GM10248 (cell line): ENCODE data around the gene EXOC1L.

Source experiments
- CTCF ChIA-PET: fragments of 300-600 bp; sonication (Branson Sonifier 250); formaldehyde crosslinking; extraction: SDS; loops from one replicate; lab custom pipeline; 2021; ENCODE audit warnings: antibody characterized with exemption; lab: Yijun Ruan, JAX
- POLR2A ChIA-PET: fragments of 350-650 bp; sonication (Branson Sonifier 250); formaldehyde crosslinking; extraction: SDS; loops from one replicate; lab custom pipeline; 2020; ENCODE audit warnings: antibody characterized with exemption; lab: Yijun Ruan, JAX
- DNase-seq: peaks from one replicate; pipeline ENCODE4 v3.0.0; 2012; ENCODE audit errors: extremely low spot score
- CTCF ChIP-seq: IDR thresholded peaks from 2 replicates; pipeline ENCODE4 v1.5.1; 2012; ENCODE audit warnings: mild to moderate bottlenecking, low read depth; ENCODE audit errors: extremely low read depth, missing control alignments, control extremely low read depth

The EXOC1L gene

GRCh38 chr4:55884093-55884850 is 64.7 kb downstream of the EXOC1L start:
- DNase-seq, result no peak
- TF ChIP-seq CTCF, result no peak
- POLR2A ChIA-PET, result no interaction called here
- CTCF ChIA-PET, result interaction anchor here (1.9 kb wide), 1 partner anchor 11 kb away, joined by 5 read pairs; no protein-coding TSS in a partner anchor

- TF ChIP-seq CTCF, result no peak
- POLR2A ChIA-PET, result no interaction called here
- no peak for DNase-seq
- CTCF ChIA-PET, result no interaction called here
Observed at GRCh38 chr4:55884851-55885219, 65.2 kb downstream of the EXOC1L start.
